ENCODE results near the gene ANKLE1.

DNA sequence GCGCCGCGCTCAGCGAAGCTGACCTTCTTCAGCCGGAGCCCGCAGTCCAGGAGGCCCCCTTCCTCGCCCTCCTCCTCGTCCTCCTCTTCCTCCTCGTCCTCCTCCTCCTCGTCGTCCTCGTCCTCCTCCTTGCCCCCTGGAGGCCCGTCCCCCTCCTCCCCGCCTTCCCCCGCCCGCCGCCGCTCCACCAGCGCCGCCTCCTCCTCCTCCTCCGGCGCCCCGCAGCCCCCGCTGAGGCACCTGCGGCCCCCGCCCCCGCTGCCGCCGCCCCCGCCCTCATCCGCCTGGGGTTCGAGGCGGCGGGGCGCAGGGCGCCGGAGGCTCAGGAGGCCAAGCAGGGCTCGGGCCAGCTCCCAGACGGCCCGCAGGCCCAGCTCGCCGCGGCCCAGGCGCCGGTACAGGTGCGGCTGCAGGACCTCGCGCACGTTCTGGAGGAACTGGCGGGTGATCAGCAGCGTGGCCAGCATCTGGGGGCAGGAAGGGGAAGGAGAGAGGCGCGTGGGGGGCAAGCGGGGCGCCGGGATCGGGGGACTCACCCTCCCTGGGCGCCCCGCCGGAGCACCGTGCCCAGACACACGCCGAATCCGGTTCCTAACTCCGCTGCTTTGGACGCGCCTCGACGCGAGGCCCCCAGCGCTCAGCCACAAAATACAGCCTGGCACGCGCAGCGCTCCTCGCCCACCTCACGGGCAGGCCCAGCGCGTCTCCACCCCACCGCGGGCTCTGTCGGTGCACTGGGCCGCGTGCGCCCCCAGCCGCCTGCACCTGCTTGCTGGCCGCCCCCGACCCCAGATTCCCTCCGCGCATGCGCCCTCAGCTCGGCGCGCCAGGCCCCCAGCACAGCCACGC, 47.0 kb downstream of the ANKLE1 start:
- TF ChIP-seq EP300 (IDR thresholded peaks at IDR 0.05) (no peak), POLR2AphosphoS5 (IDR thresholded peaks at IDR 0.05) (no peak), POLR2A (IDR thresholded peaks at IDR 0.05) (no peak)
- TF ChIP-seq, protein P1, sequence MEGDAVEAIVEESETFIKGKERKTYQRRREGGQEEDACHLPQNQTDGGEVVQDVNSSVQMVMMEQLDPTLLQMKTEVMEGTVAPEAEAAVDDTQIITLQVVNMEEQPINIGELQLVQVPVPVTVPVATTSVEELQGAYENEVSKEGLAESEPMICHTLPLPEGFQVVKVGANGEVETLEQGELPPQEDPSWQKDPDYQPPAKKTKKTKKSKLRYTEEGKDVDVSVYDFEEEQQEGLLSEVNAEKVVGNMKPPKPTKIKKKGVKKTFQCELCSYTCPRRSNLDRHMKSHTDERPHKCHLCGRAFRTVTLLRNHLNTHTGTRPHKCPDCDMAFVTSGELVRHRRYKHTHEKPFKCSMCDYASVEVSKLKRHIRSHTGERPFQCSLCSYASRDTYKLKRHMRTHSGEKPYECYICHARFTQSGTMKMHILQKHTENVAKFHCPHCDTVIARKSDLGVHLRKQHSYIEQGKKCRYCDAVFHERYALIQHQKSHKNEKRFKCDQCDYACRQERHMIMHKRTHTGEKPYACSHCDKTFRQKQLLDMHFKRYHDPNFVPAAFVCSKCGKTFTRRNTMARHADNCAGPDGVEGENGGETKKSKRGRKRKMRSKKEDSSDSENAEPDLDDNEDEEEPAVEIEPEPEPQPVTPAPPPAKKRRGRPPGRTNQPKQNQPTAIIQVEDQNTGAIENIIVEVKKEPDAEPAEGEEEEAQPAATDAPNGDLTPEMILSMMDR (IDR thresholded peaks at IDR 0.05), result no peak

Data from suprapubic skin (tissue), 4 donors.